Lung (tissue), 12 donors: ENCODE data around the gene ACTR8. TPM values are rescaled to one million over a fixed set of nuclear protein-coding genes. Genes with fewer than 3 reads are reported as not detected.

ENCODE experiments used
- ATAC-seq: fragments of 200-7000 bp; cut with Tn5 transposase; one replicate; pipeline ENCODE4 v1.9.1; 2020; ENCODE audit warnings: moderate number of reproducible peaks; ENCODE audit not compliant: insufficient read depth, low FRiP score
- DNase-seq, 3 donors: peaks; one replicate each; pipeline ENCODE4 v3.0.0-alpha.2; 2013 to 2017
- H3K27ac ChIP-seq, 2 donors: one replicate each; pipeline ENCODE4 v1.5.1; 2013; ENCODE audit warnings: mild to moderate bottlenecking in 2 of 2, moderate library complexity in 2 of 2, control low read depth in 1 of 2, inconsistent platforms in 1 of 2, low read depth in 1 of 2, low read length in 1 of 2
- H3K27me3 ChIP-seq, 3 donors: one replicate each; pipeline ENCODE4 v1.5.1; 2013; ENCODE audit warnings: low read length in 2 of 3; ENCODE audit not compliant: control insufficient read depth in 3 of 3, insufficient read depth in 3 of 3
- H3K36me3 ChIP-seq, 4 donors: one replicate each; pipeline ENCODE4 v1.5.1; 2013; ENCODE audit warnings: low read length in 4 of 4, mild to moderate bottlenecking in 1 of 4, moderate library complexity in 1 of 4; ENCODE audit not compliant: control insufficient read depth in 4 of 4, insufficient read depth in 4 of 4
- H3K4me1 ChIP-seq, 5 donors: one replicate each; pipeline ENCODE4 v1.5.1; 2013; ENCODE audit warnings: low read length in 5 of 5, mild to moderate bottlenecking in 2 of 5, moderate library complexity in 1 of 5; ENCODE audit not compliant: control insufficient read depth in 5 of 5, insufficient read depth in 5 of 5
- H3K4me3 ChIP-seq: one replicate; pipeline ENCODE4 v1.5.1; 2013; ENCODE audit warnings: mild to moderate bottlenecking, control low read depth, moderate library complexity
- H3K9ac ChIP-seq, 2 donors: one replicate each; pipeline ENCODE4 v1.5.1; 2013; ENCODE audit warnings: low read length in 2 of 2, control low read depth in 1 of 2; ENCODE audit not compliant: insufficient read depth in 1 of 2
- H3K9me3 ChIP-seq, 4 donors: one replicate each; pipeline ENCODE4 v1.5.1; 2013; ENCODE audit warnings: low read length in 3 of 4, mild to moderate bottlenecking in 1 of 4, moderate library complexity in 1 of 4; ENCODE audit not compliant: control insufficient read depth in 4 of 4, insufficient read depth in 3 of 4
- CTCF ChIP-seq: IDR thresholded peaks from 2 replicates; pipeline ENCODE4 v1.5.1; 2012; ENCODE audit warnings: mild to moderate bottlenecking; ENCODE audit errors: control extremely low read depth, extremely low read depth
- WGBS, 2 donors: extraction: QIAGEN DNeasy Blood & Tissue Kit; methylation state at CpG; one replicate each; pipeline ENCODE4 v1.1.7; 2013; 5-methylcytosine and 5-hydroxymethylcytosine counted together
- polyA plus RNA-seq, 2 donors: library from polyadenylated mRNA; stranded (reverse); fragments of 200-250 nt; gene quantifications; one replicate each; pipeline ENCODE4 v1.2.1, GENCODE V29; 2013
- total RNA-seq, 2 donors: library from RNA; depleted of rRNA in 1 of 2; stranded (reverse); fragments of >200 nt in 1 of 2; gene quantifications; one replicate each; pipeline ENCODE4 v1.2.1, GENCODE V29; 2014 to 2021
- donor health status: control.
- donor health status: control.
- donor health status: Bipolar disorder and iron deficiency.
- donor health status: healthy.
- donor health status: DM: yes; HTN: yes; CAD: no.

ACTR8 gene
- total and polyA plus RNA-seq, 4 donors, result 12.4 to 28.8 (median 21.0) TPM

GRCh38 chr3:53846851-53847155, 35.1 kb downstream of the ACTR8 start:
- DNase-seq (no peak), ATAC-seq (no peak)
- peak overlapping the region; percentile 58 for H3K4me3 ChIP-seq
- H3K27me3 ChIP-seq, result peaks cover 0 to 9% (median 8%) of the 10 kb centered on the region in 3 donors
- H3K9me3 ChIP-seq, result no peaks in the 10 kb centered on the region
- H3K36me3 ChIP-seq, result no peaks in the 10 kb centered on the region
- no peak for TF ChIP-seq CTCF
- H3K9ac ChIP-seq, result no peak overlapping the region
- H3K27ac ChIP-seq, result no peak overlapping the region
- 62 to 65% methylated on average over 10 of the region's 10 CpGs for WGBS, 2 donors
- peaks cover 0 to 20% (median 7%) of the 10 kb centered on the region in 5 donors for H3K4me1 ChIP-seq

- peak; percentile 53 to 74 (median 71) for DNase-seq
- TF ChIP-seq CTCF, result no peak
- 3% methylated on average over 67 to 91 of the region's 91 CpGs for WGBS, 2 donors
- peak within 1 kb of the TSS; percentile 58 for H3K4me3 ChIP-seq
- no peaks in the 10 kb centered on the region for H3K9me3 ChIP-seq
- ATAC-seq, result peak; percentile 86
- no peaks in the 10 kb centered on the region for H3K36me3 ChIP-seq
- H3K27ac ChIP-seq, result peak within 1 kb of the TSS; percentile 22 to 83
- peak within 1 kb of the TSS; percentile 43 to 47 for H3K9ac ChIP-seq
- H3K27me3 ChIP-seq, result peaks cover 0 to 9% (median 8%) of the 10 kb centered on the region in 3 donors
- peaks cover 0 to 20% (median 7%) of the 10 kb centered on the region in 5 donors for H3K4me1 ChIP-seq
Measured at GRCh38 chr3:53846134-53846850, 35.7 kb downstream of the ACTR8 start, which contains the start of the genes CHDH and IL17RB. CHDH (minus strand) TSS chr3:53846419; CDS start chr3:53824008, 22,411 bp downstream. IL17RB (plus strand) TSS chr3:53846568; CDS start chr3:53846589, 21 bp downstream.

- no peak for TF ChIP-seq CTCF
- 0 to 1% methylated on average over 32 to 34 of the region's 34 CpGs for WGBS, 2 donors
- Histone ChIP-seq H3K36me3 (no peaks in the 10 kb centered on the region), H3K27ac (peak overlapping the region; percentile 22 to 83), H3K9ac (peak overlapping the region; percentile 43 to 47), H3K4me1 (peaks cover 0 to 22% (median 7%) of the 10 kb centered on the region in 5 donors), H3K4me3 (peak overlapping the region; percentile 58), H3K27me3 (peaks cover 0 to 9% (median 8%) of the 10 kb centered on the region in 3 donors), H3K9me3 (no peaks in the 10 kb centered on the region)
- ATAC-seq (no peak), DNase-seq (no peak)
Measured at GRCh38 chr3:53845881-53846133, 36.1 kb downstream of the ACTR8 start.
